GM18951 (cell line): ENCODE data around the gene MVK.
"Not testable (repeated sequence)": the region's sequence is repeated elsewhere in the genome, so short reads cannot be mapped to it uniquely, and the experiment has no call there.

Experiments
- POLR2A ChIP-seq: IDR thresholded peaks from 4 replicates; pipeline ENCODE4 v1.6.1; 2011; ENCODE audit warnings: mild to moderate bottlenecking; ENCODE audit not compliant: insufficient read length, insufficient read depth; ENCODE audit errors: extremely low read depth
- in situ Hi-C: fragments of 300-500 bp; cut with MboI; formaldehyde crosslinking; loops from one replicate; pipeline ENCODE4 v1.12.0; 2022; ENCODE audit warnings: low sequenced_read_pairs, mixed read lengths, inconsistent platforms; ENCODE audit not compliant: unreplicated experiment

MVK gene

GRCh38 chr12:109594556-109595317, 21.1 kb downstream of the MVK start:
- in situ Hi-C loops: no loop called here
- TF ChIP-seq POLR2A: no peak

GRCh38 chr12:109595321-109595902, 21.8 kb downstream of the MVK start:
- in situ Hi-C loops: no loop called here

GRCh38 chr12:109596418-109597244, 23.0 kb downstream of the MVK start:
- in situ Hi-C loops: no loop called here
- TF ChIP-seq POLR2A: no peak

More at GRCh38 chr12:109595321-109595902, 21.8 kb downstream of the MVK start:
- TF ChIP-seq POLR2A: no peak

GRCh38 chr12:109597414-109597794, 23.8 kb downstream of the MVK start:
- TF ChIP-seq POLR2A: no peak
- in situ Hi-C loops: no loop called here

- no peak for TF ChIP-seq POLR2A
- in situ Hi-C loops: no loop called here
These were observed 24.3 kb downstream of the MVK start for GRCh38 chr12:109597795-109598427.

GRCh38 chr12:109598428-109598854, 24.8 kb downstream of the MVK start:
- in situ Hi-C loops: no loop called here
- TF ChIP-seq POLR2A: no peak

- in situ Hi-C loops: no loop called here
- no peak for TF ChIP-seq POLR2A
These were observed 25.5 kb downstream of the MVK start for GRCh38 chr12:109599087-109599486.

GRCh38 chr12:109600481-109600880, 26.9 kb downstream of the MVK start:
- TF ChIP-seq POLR2A: no peak
- in situ Hi-C loops: no loop called here

GRCh38 chr12:109600995-109601394, 27.4 kb downstream of the MVK start:
- in situ Hi-C loops: no loop called here
- no peak for TF ChIP-seq POLR2A

GRCh38 chr12:109601557-109601956, 28.0 kb downstream of the MVK start:
- in situ Hi-C loops: no loop called here

GRCh38 chr12:109602132-109602531, 28.5 kb downstream of the MVK start:
- in situ Hi-C loops: not testable (repeated sequence)

More at GRCh38 chr12:109601557-109601956, 28.0 kb downstream of the MVK start:
- TF ChIP-seq POLR2A: no peak

- TF ChIP-seq POLR2A: no peak
- in situ Hi-C loops: no loop called here
These were observed 30.6 kb downstream of the MVK start for GRCh38 chr12:109604132-109604585.

GRCh38 chr12:109605016-109605415, 31.4 kb downstream of the MVK start:
- no peak for TF ChIP-seq POLR2A
- in situ Hi-C loops: no loop called here
